A673 (cell line): Measurements from ENCODE around the gene OSBPL3. TPM values are rescaled to one million over a fixed set of nuclear protein-coding genes. Genes with fewer than 3 reads are reported as not detected.

Source experiments
- BruUV-seq: library from RNA; stranded (reverse); fragments of 400-500 nt; replicated peaks from 2 replicates; lab custom pipeline; 2021; lab: Mats Ljungman, UMichigan
- CTCF ChIA-PET: fragments of 300-600 bp; sonication (Branson Sonifier 250); formaldehyde crosslinking; loops from one replicate; lab custom pipeline; 2022; ENCODE audit warnings: antibody characterized with exemption; lab: Charles Lee
- POLR2A ChIA-PET: fragments of 300-600 bp; sonication (Branson Sonifier 250); formaldehyde crosslinking; loops from one replicate; lab custom pipeline; 2022; ENCODE audit warnings: antibody characterized with exemption; ENCODE audit not compliant: low non-redundant PET; lab: Charles Lee
- DNase-seq: peaks from one replicate; pipeline ENCODE4 v3.0.0-alpha.2; 2015; ENCODE audit warnings: low spot score
- H3K27ac ChIP-seq: fragments of 200-600 bp; sonication (generic); 2 replicates; pipeline ENCODE4 v1.5.1; 2016; ENCODE audit warnings: mixed run types, low read depth, mild to moderate bottlenecking, mixed read lengths, antibody characterized with exemption, low read length; ENCODE audit not compliant: poor library complexity, severe bottlenecking
- H3K27me3 ChIP-seq: fragments of 200-600 bp; sonication (generic); replicated peaks from 2 replicates; pipeline ENCODE4 v1.6.1; 2017; ENCODE audit warnings: mixed run types, low read depth, mild to moderate bottlenecking, mixed read lengths, antibody characterized with exemption, low read length; ENCODE audit not compliant: insufficient read depth, poor library complexity
- H3K36me3 ChIP-seq: fragments of 200-600 bp; sonication (generic); 2 replicates; pipeline ENCODE4 v1.6.1; 2016; ENCODE audit warnings: mixed run types, mild to moderate bottlenecking, mixed read lengths, antibody characterized with exemption, low read length; ENCODE audit not compliant: insufficient read depth, poor library complexity, severe bottlenecking
- H3K4me1 ChIP-seq: fragments of 200-600 bp; sonication (generic); 2 replicates; pipeline ENCODE4 v1.6.1; 2017; ENCODE audit warnings: mixed run types, mild to moderate bottlenecking, mixed read lengths, antibody characterized with exemption, low read length; ENCODE audit not compliant: insufficient read depth, poor library complexity, severe bottlenecking
- H3K4me3 ChIP-seq: fragments of 200-600 bp; sonication (generic); 2 replicates; pipeline ENCODE4 v1.5.1; 2016; ENCODE audit warnings: low read depth, mixed run types, mild to moderate bottlenecking, mixed read lengths, low read length; ENCODE audit not compliant: poor library complexity, severe bottlenecking
- H3K9me3 ChIP-seq: fragments of 200-600 bp; sonication (generic); 2 replicates; pipeline ENCODE4 v1.6.1; 2016; ENCODE audit warnings: mixed run types, low read depth, mild to moderate bottlenecking, mixed read lengths, antibody characterized with exemption, low read length; ENCODE audit not compliant: poor library complexity, severe bottlenecking
- EZH2 ChIP-seq: fragments of 200-600 bp; sonication (generic); IDR thresholded peaks from 2 replicates; pipeline ENCODE4 v1.6.1; 2017; ENCODE audit warnings: borderline replicate concordance, low read depth, mild to moderate bottlenecking, mixed read lengths, antibody characterized with exemption, low read length; ENCODE audit not compliant: poor library complexity, severe bottlenecking
- intact Hi-C: fragments of 100-400 bp; cut with micrococcal nuclease; formaldehyde crosslinking; loops from one replicate; pipeline ENCODE4 v1.10.0; 2022; ENCODE audit not compliant: unreplicated experiment
- total RNA-seq: library from RNA; stranded (reverse); gene quantifications from 2 replicates; pipeline ENCODE4 v1.2.3, GENCODE V29; 2021
- TF ChIP-seq, protein P1 (sequence below): fragments of 300-800, 200-600 bp; sonication (generic); conservative IDR thresholded peaks from 2 replicates; pipeline ENCODE4 v1.5.1; 2017; ENCODE audit warnings: low read depth, mild to moderate bottlenecking, antibody characterized with exemption, low read length, moderate library complexity, mixed read lengths

OSBPL3 gene
- total RNA-seq, 1 experiment from 2014 or later = 21.4 TPM

DNA sequence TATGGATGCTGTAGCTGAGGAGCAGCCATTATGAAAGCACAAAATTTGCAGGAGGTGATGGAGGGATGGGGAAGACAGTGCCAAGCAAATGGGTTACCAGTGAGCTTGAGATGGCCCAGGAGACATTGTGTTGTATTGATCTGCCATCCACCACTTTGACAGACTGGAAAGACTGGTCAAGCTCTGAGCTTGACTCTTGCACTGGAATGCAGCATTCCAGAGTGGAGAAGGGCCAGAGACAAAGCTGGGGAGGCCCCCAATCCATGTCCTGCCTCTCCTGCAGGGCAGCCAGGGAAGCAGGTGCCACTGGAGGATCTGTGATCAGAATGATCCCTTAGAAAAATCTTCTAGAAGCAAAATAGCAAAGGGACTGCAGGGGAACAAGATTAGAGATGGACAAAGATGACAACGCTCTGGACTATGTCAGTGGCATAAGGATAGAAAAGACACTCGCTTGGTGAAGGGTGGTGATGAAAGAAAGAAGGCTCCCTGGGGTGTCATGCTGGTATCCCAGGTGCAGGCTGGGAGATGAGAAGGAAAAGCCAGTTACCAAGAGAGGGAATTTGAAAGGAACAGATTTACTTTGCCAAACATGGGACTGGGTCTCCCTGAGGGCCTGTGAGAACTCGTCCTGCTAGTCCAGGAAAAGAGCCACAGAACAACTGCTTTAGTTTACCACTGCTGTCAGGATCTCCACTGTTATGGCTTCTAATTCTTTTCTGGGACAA, 227.7 kb downstream of the OSBPL3 start:
- H3K36me3 ChIP-seq = no peaks in the 10 kb centered on the region
- ChIA-PET CTCF (no interaction called here), POLR2A (no interaction called here)
- H3K9me3 ChIP-seq = no peaks in the 10 kb centered on the region
- BruUV-seq = no TSS peak
- no peaks in the 10 kb centered on the region for H3K27me3 ChIP-seq
- no peak overlapping the region for H3K27ac ChIP-seq
- intact Hi-C loops = no loop called here
- TF ChIP-seq, protein P1, sequence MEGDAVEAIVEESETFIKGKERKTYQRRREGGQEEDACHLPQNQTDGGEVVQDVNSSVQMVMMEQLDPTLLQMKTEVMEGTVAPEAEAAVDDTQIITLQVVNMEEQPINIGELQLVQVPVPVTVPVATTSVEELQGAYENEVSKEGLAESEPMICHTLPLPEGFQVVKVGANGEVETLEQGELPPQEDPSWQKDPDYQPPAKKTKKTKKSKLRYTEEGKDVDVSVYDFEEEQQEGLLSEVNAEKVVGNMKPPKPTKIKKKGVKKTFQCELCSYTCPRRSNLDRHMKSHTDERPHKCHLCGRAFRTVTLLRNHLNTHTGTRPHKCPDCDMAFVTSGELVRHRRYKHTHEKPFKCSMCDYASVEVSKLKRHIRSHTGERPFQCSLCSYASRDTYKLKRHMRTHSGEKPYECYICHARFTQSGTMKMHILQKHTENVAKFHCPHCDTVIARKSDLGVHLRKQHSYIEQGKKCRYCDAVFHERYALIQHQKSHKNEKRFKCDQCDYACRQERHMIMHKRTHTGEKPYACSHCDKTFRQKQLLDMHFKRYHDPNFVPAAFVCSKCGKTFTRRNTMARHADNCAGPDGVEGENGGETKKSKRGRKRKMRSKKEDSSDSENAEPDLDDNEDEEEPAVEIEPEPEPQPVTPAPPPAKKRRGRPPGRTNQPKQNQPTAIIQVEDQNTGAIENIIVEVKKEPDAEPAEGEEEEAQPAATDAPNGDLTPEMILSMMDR = no peak
- H3K4me3 ChIP-seq = no peak overlapping the region
- no peaks in the 10 kb centered on the region for H3K4me1 ChIP-seq
- no peak for DNase-seq

DNA sequence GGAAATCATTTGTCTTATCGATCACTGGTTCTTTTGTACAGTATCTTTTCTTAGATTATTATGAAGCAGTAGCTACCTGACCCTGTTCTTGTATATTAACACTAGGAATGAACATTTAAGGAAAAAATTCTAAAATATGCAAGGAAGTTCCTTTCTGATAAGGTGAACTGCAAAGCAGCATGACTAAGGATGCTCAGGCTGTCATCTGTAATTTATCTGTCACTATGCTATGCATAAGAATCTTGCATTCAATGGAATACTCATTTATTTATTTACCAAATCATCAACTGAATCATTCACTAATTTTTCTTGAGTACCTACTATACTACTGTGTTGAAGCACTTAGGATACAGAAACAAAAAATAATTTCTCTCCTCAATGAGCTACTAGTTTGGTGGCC, 228.5 kb downstream of the OSBPL3 start:
- Histone ChIP-seq H3K27me3 (no peaks in the 10 kb centered on the region), H3K4me1 (no peaks in the 10 kb centered on the region), H3K27ac (no peak overlapping the region), H3K36me3 (no peaks in the 10 kb centered on the region), H3K4me3 (no peak overlapping the region), H3K9me3 (no peaks in the 10 kb centered on the region)
- intact Hi-C loops = no loop called here
- ChIA-PET POLR2A (no interaction called here), CTCF (no interaction called here)
- BruUV-seq = no TSS peak
- TF ChIP-seq, protein P1 = no peak
- TF ChIP-seq EZH2 = no peak
- DNase-seq = no peak

DNA sequence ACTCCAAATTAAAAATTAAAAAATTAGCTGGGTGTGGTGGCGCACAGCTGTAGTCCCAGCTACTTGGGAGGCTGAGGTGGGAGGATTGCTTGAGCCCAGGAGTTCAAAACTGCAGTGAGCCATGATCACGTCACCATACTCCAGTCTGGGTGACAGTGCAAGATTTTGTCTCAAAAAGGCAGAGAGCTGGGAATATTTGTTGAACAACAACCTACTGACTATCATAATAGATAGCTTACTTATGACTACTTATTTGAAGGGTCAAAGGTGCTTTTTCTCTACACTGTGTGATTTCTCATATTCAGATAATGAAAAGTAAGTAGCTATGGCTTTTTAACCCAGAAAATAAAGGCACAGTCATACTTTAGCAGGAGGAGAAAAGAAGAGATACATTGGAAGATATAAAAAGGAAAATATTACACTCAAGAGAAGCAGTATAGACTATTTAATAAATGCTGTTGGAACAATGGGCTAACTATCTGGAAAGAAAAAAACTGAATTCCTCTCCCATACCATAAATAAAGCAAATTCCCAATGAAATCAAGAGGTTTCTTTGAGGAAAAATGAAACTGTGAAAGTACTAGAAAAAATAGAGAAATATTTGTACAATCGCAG, 229.4 kb downstream of the OSBPL3 start:
- POLR2A ChIA-PET = no interaction called here

More for the DNA sequence above, 229.4 kb downstream of the OSBPL3 start:
- intact Hi-C loops = no loop called here
- Histone ChIP-seq H3K4me3 (no peak overlapping the region), H3K36me3 (no peaks in the 10 kb centered on the region), H3K27ac (no peak overlapping the region), H3K9me3 (no peaks in the 10 kb centered on the region), H3K27me3 (no peaks in the 10 kb centered on the region), H3K4me1 (no peaks in the 10 kb centered on the region)
- TF ChIP-seq EZH2 = no peak
- TF ChIP-seq, protein P1 = no peak
- CTCF ChIA-PET = no interaction called here
- no TSS peak for BruUV-seq
- DNase-seq = no peak
